GM12874 (cell line): ENCODE data around the gene CNTN4.

Experiments
- CTCF ChIP-seq: IDR thresholded peaks from 2 replicates; pipeline ENCODE4 v1.5.1; 2011; ENCODE audit warnings: low read depth, mild to moderate bottlenecking, control low read depth, low read length, moderate library complexity; ENCODE audit not compliant: insufficient read depth

The CNTN4 gene

DNA sequence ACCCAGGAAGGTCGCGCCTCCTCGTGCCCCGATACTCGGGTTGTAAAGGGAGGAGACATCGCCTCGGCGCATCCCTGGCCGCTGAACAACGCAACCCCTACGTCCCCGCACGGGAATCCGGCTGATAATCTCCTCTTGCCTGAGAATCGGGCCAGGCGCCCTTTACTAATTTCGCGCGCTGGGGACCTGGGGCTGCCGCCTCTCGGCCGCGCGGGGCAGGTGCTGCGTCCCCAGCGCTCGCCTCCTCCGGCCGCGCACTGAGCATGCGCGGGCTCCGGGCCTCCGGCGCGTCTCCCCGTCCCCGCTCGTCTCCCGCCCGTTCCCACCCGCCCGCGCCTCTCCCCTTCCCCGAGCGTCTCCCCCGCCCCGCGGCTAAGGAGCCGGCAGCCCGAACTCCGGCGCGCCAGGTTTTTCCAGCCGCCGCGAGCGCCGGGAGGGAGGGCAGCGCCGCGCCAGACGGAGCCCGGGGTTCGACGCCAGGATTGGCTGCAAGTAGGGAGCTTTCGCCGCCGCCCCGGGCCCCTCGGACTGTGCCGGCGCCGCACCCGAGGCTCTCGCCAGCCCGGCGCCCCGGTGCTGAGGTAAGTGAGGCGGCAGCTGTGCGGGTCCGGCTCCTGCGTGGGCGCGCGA lies at the start of gene CNTN4:
Gene CNTN4 (plus strand): TSS at position 469 of the 630 bp plus-strand sequence.
- TF ChIP-seq CTCF, result no peak

DNA sequence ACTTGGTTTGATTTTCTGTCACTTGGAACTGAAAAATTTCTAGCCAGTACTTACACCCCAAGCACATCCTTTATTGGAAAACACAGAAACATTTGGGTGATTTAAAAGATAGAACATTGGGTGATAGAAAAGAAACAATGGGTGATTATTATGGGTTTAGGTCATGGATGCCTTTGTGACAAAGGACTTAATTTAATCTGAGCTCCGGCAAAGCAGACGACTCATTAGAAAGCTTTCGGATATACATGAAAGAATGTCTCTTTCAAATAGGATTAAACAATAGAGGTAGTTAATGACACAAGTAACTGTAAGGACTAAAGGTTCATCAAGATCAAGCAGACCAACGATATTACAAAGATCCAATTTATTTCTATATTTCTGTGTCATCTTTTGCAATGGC lies 37.3 kb upstream of the CNTN4 start:
- TF ChIP-seq CTCF, result no peak

GRCh38 chr3:2071531-2071930 lies 27.1 kb upstream of the CNTN4 start:
- no peak for TF ChIP-seq CTCF

DNA sequence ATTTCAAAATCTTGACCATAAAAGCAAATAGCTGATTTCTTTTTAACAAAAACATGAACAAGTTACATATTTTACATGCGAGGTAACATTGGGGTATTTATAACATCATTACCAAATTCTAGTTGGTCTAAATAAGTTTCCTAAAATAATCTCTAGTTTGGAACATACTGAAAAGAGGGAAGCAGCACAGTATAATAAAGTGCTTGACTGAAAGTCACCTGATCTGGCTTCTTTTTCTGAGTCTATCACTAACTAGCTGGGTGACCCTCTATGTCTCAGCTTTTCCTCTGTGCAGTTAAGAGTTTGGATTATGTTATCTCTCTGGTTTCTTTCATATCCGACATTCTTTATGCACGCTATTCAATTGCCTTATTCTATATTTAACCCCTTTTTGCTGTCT lies 19.8 kb upstream of the CNTN4 start:
- no peak for TF ChIP-seq CTCF

DNA sequence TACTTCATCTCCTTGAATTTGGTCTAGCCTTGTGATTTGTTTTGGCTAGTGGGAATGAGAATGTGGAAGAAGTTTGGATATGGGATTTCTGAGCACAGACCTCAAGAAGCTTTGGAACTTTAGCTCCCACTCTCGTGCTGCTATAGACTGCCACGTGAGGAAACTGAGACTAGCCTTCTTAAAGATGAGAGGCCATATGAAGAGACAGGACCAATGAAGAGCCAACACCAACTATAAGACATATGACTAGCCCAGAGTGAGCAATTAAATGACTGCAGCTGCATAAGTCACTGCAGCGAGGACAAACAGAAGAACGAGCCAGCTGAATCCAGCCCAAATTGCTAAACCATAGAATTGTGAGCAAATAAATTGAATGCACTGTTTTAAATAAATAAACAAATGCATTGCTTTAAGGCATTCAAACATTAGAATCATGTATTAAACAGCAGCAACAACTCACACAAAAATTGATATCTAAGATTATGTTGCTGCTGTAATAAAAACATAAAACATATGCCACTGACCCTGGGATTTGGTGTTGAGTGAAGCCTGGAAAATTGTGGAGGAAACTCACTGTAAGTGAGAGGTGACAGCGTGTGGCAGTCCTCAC lies 15.7 kb upstream of the CNTN4 start:
- TF ChIP-seq CTCF, result no peak

GRCh38 chr3:2090095-2090911 lies 8.4 kb upstream of the CNTN4 start:
- no peak for TF ChIP-seq CTCF

DNA sequence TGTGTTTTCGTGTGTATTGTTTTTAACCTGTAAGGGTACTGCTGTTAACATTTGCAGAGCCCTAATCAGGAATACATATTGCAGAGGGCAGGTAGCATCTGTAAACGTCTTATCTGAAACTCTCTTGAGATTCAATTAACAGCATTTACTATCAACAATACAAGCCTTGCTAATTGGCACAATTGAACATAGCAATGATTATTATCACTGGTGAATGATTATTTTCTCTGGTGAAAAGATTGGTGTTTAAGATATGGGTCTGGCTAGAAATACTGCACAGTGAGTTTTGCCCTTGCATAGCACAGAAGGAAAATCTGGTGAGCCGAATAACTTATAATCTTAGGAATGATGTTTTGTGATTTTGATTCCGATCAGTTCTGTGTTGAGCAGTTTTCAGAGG lies 5.9 kb upstream of the CNTN4 start:
- TF ChIP-seq CTCF, result no peak
